DMS53 (cell line): ENCODE data around the gene LAMTOR5.
"Not testable (repeated sequence)": the region's sequence is repeated elsewhere in the genome, so short reads cannot be mapped to it uniquely, and the experiment has no call there.

Experiments used
- DNase-seq: peaks from one replicate; lab custom pipeline; 2025; lab: John Stamatoyannopoulos, UW

The LAMTOR5 gene

DNA sequence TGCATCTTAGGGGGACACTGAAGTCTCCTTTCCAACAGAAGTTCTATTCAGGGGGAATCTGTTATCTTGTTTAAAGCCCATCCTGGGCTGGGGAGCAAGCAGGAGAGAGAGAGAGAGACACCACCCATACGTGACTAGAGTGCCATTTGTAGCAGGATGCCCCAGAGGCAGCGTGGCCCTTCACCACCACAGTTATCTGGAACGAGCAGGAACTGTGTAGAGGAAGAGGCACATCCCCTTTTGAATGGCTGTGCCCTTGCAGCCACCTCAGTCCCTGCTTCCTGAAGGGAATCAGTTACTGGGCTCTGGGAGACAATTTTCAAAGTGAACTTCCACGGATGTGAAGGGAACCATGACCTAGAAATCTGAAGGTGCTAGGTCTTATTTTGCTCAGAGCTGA is 19.4 kb upstream of the LAMTOR5 start:
- DNase-seq: no peak

- no peak for DNase-seq
Measured at GRCh38 chr1:110425612-110426152, 18.2 kb upstream of the LAMTOR5 start.

GRCh38 chr1:110424699-110425611 is 17.5 kb upstream of the LAMTOR5 start:
- DNase-seq: no peak

DNA sequence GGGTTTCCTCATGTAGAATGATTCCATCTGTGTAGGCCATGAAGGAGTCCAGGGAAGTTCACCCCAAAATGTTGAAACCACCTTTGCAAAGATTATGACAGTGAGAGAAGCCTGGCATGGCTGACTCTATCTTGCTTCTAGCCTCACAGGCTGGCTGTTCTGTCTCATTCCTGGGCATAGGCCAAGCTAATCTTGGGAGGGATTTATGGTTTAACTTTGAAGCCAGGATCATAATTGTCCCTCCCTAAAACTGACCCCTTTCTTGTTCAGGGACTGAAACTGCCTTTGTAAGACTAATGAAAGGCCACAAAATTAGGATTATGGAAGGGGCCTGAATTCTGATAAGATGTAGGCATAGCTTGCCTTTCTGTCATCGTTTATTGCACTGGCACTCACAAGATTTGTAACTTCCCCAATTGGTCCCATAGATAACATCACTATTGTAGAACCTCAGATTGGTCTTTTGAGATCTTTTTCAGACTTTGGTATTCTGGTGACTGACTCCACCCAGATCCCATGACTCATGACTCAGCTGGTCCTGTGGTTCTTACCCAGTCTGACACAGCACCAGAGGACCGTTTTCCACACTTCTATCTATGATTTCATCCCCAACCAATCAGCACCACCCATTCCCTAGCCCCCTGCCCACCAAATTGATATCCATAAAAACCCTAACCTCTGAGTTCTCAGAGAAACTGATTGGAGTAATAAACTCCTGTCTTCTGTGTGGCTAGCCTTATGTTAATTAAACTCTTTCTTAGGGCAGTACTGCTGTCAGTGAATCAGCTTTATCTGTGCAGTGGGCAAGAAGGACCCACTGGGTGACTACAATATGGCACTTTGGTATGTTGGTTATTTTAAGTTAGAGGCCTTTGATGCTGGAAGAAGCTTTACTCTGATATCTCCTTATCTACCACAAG is 13.6 kb upstream of the LAMTOR5 start:
- no peak for DNase-seq

- no peak for DNase-seq
Measured at GRCh38 chr1:110420023-110420662, 12.6 kb upstream of the LAMTOR5 start.

DNA sequence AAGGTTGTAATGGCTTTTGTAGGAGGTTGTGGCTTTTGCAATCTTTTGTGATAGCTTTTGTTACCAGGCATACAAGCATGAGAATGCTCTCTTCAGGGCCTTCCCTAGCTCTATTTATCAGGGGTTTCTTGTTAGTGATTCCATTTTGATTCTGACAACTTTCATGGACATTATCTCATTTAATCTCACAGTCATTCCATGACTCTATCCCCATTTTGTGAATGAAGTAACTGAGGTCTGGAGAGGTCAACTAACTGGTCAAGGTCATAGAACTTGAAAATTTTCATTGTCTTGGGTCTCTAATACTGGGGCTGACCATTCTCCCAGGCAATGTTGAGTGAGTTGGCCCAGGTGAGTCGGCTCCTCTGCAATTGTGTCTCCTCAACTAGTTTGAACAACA is 11.2 kb upstream of the LAMTOR5 start:
- DNase-seq: no peak

DNA sequence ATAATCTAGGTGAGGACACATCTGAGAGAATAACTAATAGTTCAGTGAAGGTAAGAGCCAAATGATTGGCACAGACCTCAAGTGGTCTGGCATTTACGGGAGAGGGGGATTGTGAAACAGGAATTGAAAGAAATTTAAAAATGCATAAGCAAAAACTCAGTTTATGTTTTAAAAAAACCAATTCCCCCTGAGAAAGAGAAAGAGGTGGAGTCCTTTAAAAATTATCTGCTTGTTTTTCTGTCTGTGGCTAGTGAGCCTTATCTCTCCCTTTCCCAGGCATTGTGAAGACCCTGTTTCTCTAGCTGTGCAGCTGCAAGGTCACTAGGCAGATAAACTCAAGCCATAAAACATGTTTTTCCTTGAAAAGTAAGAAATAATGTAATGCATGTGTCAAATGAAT is 5.6 kb upstream of the LAMTOR5 start:
- not testable (repeated sequence) for DNase-seq

DNA sequence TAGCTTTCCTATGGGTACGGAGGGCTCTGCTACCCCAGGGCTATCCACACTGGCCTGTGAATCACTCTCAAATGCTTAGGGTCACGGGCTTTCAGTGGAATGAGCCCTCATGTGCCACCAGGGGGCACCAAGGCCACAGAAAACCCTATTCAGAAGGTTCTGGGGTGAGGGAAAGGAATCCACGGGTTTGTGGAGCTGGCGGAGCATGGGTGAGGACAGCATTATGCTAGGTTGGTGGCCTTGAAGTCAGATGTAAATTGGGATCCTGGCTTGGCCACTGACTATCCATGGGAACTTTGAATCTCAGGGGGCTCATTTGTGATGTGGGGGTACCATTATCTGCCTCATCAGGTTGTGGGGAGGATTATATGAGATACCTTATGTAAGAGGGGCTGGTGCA is 5.1 kb upstream of the LAMTOR5 start:
- peak; percentile 92 for DNase-seq

GRCh38 chr1:110411173-110411735 is 3.8 kb upstream of the LAMTOR5 start:
- no peak for DNase-seq

DNA sequence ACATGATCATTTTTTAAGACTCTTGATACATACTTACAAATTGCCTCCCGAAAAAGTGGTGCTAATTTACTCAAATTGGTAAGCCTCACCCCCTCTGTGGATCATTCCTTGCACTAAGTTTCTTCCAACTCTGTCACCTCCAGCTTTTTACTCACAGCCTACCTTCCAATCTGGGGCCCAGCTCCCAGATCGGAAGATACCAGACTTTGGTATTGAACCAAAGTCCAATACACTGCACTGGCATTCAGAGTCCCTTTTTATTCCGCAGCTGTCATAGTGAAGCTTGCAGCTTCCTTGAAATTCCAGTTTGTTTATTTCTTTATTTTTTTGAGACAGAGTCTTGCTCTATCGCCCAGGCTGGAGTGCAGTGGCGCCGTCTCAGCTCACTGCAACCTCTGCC is 1.8 kb upstream of the LAMTOR5 start:
- no peak for DNase-seq

DNA sequence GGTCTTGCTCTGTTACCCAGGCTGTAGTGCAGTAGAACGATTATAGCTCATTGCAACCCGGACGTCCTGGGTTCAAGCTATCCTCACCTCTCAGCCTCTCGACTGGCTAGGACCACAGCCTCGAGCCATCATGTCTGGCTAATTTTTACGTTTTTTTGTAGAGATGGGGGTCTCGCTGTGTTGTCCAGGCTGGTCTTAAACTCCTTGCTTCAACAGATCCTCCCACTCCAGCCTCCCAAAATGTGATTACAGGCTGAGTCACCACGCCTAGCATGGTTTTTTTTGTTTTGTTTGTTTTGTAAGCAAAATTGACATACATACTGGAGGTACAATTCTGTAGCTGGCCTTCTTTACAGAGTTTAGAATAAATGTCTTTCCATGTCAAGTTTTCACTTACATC is 994 bp upstream of the LAMTOR5 start:
- peak; percentile 29 for DNase-seq

DNA sequence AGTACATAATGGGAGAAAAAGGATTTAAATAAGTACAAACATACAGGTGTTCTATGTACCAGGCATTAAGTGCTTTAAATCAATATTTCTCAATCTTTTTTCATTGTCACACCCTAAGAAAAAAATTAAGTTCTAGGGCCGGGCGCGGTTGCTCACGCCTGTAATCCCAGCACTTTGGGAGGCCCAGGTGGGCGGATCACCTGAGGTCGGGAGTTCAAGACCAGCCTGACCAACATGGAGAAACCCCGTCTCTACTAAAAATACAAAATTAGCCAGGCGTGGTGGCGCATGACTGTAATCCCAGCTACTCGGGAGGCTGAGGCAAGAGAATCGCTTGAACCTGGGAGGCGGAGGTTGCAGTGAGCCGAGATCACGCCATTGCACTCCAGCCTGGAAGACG is 1.1 kb downstream of the LAMTOR5 start:
- not testable (repeated sequence) for DNase-seq

DNA sequence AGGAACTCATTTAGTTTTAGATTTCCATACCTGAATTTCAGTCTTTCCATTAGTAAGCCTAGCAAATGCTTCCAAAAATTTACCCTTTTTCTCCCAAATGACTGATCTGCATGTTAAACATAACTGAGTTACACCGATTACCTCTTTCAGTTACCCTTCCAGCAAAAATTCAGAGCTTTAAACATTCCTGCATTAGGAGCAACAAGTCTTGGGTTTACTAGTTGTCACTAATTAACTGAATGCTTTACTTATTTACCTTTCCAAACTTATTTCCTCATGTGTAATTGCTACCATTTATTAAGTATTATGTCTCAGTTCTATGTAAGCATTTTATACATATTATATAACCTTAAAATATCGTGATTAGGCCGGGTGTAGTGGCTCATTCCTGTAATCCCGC is 3.1 kb downstream of the LAMTOR5 start:
- no peak for DNase-seq

DNA sequence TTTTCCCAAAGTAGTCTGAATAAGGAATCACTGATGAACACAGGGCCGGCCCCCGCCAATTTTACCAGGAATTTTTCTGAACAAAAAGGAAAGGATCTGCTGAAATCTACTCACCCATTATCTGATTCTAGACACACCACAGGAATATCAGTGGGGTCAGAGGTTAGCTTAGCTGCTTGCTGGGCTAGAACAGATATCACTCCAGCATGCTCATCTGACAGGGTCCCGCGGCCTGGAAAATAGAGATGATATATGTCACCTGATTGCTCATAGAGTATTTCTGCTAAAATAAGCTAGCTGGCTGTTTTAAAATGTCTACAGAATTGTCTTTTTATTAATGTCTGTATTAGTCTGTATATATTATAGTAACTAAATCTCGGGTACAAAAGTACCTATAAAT is 3.7 kb downstream of the LAMTOR5 start:
- no peak for DNase-seq

GRCh38 chr1:110396259-110396958 is 11.1 kb downstream of the LAMTOR5 start:
- DNase-seq: not testable (repeated sequence)

DNA sequence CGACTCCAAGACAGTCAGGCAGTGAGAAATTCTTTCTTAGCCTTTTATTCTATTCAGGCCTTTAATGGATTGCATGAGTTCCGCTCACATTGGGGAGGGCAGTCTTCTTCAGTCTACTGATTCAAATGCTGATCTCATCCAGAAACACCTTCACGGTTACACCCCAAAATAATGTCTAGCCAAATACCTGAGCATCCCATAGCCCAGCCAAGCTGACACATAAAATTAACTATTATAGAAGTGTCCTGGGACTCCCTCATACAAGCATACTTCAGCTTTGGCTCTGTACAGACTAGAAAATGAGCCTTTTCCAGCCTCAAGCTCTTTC is 13.0 kb downstream of the LAMTOR5 start:
- no peak for DNase-seq

DNA sequence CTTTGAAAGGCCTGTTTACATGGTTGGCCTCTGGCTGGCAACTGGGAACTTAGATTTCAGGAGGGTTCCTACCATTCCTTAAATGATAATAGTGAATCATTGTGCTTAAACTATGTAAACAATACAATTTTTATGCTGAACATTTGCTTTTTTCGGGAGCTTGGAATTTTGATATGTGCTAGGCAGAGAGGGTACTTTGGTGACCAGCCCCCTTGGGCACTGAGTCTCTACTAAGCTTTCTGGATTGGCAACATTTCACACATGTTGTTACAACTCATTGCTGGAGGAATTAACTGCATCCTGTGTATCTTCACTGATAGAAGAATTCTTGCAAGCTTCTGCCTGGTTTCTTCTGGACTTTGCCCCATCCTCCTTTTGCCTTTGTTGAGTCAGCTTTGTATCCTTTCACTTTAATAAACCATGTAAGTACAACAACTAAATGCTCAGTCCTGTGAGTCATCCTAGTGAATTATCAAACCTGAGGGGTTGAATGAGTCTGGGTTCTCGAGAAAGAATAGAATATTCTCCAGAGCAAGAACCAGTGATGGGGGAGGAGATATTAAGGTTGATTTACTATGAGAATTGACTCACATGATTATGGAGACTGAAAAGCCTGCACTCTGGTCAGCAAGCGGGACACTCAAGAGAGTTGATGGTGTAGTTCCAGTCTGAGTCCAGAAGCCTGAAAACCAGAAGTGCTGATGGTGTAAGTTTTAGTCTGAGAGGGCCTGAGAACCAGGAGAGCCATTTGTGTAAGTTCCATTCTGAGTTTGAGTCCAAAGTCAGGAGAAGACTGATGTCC is 13.6 kb downstream of the LAMTOR5 start:
- peak; percentile 71 for DNase-seq

- DNase-seq: no peak
Measured at GRCh38 chr1:110393286-110393685, 14.2 kb downstream of the LAMTOR5 start.

DNA sequence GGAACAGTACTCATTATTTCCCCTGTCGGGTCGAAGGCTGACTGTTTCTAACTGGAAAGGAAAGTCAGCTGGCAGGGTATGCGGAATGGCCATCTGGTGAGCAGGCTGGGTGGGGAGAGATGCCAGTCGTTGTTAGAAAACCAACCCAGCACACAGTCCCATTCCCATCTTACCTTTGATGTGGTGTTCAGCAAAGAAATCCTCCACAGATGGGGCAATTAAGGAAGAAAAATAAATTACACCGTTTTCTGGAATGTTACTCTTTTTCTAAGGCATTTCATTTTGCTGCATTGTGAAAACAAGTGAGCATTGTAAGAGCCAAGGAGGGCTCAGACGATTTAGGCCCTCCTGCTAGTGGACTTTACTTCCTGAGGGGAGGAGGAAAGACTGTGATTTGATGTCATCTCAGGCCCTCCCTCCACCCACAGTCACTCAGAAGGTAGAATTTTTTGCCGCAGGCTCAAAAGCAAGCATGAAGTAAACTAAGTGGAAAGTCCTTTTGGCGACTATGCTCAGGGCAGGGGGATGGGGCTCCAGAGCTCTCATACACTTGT is 16.7 kb downstream of the LAMTOR5 start, which contains the start of gene SLC16A4:
TSS of gene SLC16A4 (minus strand) at position 335 of the 554 bp plus-strand sequence. CDS start 1,703 bp downstream, outside the sequence.
- no peak for DNase-seq

GRCh38 chr1:110390096-110390495 is 17.4 kb downstream of the LAMTOR5 start:
- DNase-seq: no peak
